ENCODE measurements around the gene PTPRG.

DNA sequence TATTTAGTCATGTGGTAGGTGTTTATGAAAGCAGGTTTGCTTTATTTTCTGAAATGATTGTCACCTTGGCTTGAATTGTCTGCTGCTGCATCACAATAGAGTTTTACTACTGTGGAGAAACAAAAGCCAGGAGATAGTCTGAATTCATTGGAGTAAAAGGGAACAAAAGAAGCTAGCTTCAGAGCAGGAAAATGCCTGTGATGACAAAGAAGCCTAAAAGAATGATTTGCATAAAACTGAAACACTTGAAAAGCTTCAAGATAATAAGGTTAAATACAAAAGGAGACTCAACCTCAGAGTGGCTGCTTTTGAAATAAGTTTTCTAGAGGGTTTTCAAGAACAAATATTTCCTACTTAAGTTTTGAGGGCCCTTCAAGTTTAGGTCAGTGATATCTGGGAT lies 138.3 kb downstream of the PTPRG start:
- TF ChIP-seq, protein P1, sequence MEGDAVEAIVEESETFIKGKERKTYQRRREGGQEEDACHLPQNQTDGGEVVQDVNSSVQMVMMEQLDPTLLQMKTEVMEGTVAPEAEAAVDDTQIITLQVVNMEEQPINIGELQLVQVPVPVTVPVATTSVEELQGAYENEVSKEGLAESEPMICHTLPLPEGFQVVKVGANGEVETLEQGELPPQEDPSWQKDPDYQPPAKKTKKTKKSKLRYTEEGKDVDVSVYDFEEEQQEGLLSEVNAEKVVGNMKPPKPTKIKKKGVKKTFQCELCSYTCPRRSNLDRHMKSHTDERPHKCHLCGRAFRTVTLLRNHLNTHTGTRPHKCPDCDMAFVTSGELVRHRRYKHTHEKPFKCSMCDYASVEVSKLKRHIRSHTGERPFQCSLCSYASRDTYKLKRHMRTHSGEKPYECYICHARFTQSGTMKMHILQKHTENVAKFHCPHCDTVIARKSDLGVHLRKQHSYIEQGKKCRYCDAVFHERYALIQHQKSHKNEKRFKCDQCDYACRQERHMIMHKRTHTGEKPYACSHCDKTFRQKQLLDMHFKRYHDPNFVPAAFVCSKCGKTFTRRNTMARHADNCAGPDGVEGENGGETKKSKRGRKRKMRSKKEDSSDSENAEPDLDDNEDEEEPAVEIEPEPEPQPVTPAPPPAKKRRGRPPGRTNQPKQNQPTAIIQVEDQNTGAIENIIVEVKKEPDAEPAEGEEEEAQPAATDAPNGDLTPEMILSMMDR (conservative IDR thresholded peaks at IDR 0.05; ENCODE audit: low read length): no peak
- TF ChIP-seq EZH2phosphoT487 (IDR thresholded peaks at IDR 0.05; ENCODE audit: borderline replicate concordance): no peak

Data from Loucy (cell line).